GM10266 (cell line): ENCODE data around the gene RTN4IP1.
A peak's percentile ranks its signal among the peaks of the same experiment; 100 is the strongest.
"Not testable (repeated sequence)": the region's sequence is repeated elsewhere in the genome, so short reads cannot be mapped to it uniquely, and the experiment has no call there.

ENCODE experiments used
- DNase-seq: peaks from one replicate; pipeline ENCODE4 v3.0.0; 2012; ENCODE audit errors: extremely low spot score
- CTCF ChIP-seq: IDR thresholded peaks from 2 replicates; pipeline ENCODE4 v1.5.1; 2012; ENCODE audit warnings: mild to moderate bottlenecking, low read depth; ENCODE audit not compliant: control insufficient read depth, insufficient read depth; ENCODE audit errors: missing control alignments

The RTN4IP1 gene

GRCh38 chr6:106556368-106556960, 72.8 kb downstream of the RTN4IP1 start:
- peak; percentile 26 for TF ChIP-seq CTCF
- no peak for DNase-seq

GRCh38 chr6:106555767-106556166, 73.5 kb downstream of the RTN4IP1 start:
- no peak for TF ChIP-seq CTCF
- DNase-seq = no peak

DNA sequence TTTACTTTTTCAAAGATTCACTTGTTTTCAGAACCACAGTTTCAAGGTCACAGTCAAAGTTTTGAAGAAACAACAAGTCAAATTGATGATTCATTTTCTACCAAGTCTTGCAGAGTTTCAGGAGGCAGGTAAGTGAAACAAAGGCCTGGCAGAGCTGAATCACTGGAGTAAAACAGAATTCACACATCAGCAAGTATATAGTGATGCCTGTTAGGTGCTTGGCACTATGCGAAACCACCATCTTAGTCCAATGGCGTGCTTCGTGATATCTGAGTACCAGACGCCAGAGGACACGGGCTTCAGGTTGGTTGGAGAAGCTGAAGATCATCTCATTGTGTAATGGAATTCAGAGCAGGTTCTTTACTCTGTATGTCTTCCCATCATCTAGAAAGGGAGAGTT, 75.9 kb downstream of the RTN4IP1 start:
- no peak for TF ChIP-seq CTCF
- no peak for DNase-seq

DNA sequence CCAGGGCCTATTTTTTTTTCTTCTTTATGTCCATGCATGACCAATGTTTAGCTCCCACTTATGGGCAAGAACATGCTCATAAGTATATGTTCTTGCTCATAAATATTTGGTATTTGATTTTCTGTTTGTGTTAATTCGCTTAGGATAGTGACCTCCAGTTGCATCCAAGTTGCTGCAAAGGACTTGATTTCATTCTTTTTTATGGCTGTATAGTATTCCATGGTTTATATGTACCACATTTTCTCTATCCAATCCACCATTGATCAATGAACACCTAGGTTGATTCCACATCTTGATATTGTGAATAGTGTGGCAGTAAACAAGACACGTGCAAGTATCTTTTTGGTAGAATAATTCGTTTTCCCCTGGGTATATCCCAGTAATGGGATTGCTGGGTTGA, 78.1 kb downstream of the RTN4IP1 start:
- no peak for TF ChIP-seq CTCF
- no peak for DNase-seq

DNA sequence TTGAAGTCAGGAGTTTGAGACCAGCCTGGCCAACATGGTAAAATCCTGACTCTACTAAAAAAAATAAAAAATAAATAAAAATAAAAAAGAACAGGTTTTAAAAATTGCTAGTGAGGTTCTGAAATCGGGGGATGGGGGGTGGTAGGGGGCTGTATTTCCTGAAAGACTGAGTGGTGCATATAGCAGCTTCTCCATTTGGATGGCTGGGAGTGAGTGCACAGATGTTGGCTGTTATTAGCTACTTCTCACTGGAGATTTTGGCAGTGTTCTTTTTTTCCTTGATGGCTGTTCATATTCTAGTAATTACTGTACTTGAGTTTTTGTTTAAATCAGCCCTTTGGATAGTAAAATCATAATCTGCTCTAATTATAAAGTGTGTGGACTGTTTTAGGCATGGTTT, 79.8 kb downstream of the RTN4IP1 start:
- DNase-seq = no peak
- no peak for TF ChIP-seq CTCF

DNA sequence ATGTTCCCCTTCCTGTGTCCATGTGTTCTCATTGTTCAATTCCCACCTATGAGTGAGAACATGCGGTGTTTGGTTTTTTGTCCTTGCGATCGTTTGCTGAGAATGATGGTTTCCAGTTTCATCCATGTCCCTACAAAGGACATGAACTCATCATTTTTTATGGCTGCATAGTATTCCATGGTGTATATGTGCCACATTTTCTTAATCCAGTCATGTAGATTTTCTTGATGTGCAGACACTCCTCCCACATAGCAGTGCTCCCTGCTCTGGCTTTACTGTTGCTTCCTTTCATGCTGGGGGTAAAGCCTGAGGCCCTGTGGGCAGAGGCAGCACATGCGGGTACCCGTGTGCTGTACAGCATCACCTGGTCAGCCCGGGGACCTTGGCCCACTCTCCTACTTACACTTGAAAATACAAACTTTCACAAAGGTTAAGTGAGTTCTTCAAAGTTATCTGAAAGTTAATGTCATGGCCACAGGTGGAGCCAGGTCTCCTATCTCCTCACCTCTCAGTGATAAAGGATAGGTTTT, 80.3 kb downstream of the RTN4IP1 start:
- DNase-seq = not testable (repeated sequence)

GRCh38 chr6:106547601-106548453, 81.5 kb downstream of the RTN4IP1 start:
- DNase-seq = no peak
- TF ChIP-seq CTCF = no peak
